Stimulated activated CD4-positive, alpha-beta T cell treated with anti-CD3 and anti-CD28 coated beads, Interleukin-2, amount 100 ng/mL, for 4 hours (primary cell): Measurements from ENCODE around the gene IFI27L2.

ENCODE experiments used
- DNase-seq: peaks from one replicate; pipeline ENCODE4 v3.0.0-alpha.2; 2020; ENCODE audit warnings: low read depth

The IFI27L2 gene

GRCh38 chr14:94123296-94123695 lies 6.1 kb downstream of the IFI27L2 start:
- DNase-seq = no peak

GRCh38 chr14:94122438-94122837 lies 7.0 kb downstream of the IFI27L2 start:
- DNase-seq = no peak

- no peak for DNase-seq
Observed at GRCh38 chr14:94121485-94121884, 7.9 kb downstream of the IFI27L2 start.

- no peak for DNase-seq
Observed at GRCh38 chr14:94120667-94121340, 8.6 kb downstream of the IFI27L2 start.

- no peak for DNase-seq
Observed at GRCh38 chr14:94119071-94119470, 10.3 kb downstream of the IFI27L2 start.

- DNase-seq = no peak
Observed at GRCh38 chr14:94117856-94118255, 11.5 kb downstream of the IFI27L2 start.

GRCh38 chr14:94116701-94117100 lies 12.7 kb downstream of the IFI27L2 start:
- DNase-seq = no peak

- no peak for DNase-seq
Observed at GRCh38 chr14:94115631-94116030, 13.8 kb downstream of the IFI27L2 start.

- DNase-seq = no peak
Observed at GRCh38 chr14:94115058-94115591, 14.3 kb downstream of the IFI27L2 start.

GRCh38 chr14:94114589-94115057 lies 14.8 kb downstream of the IFI27L2 start:
- DNase-seq = no peak

GRCh38 chr14:94113908-94114588 lies 15.4 kb downstream of the IFI27L2 start:
- no peak for DNase-seq

- no peak for DNase-seq
Observed at GRCh38 chr14:94113490-94113889, 15.9 kb downstream of the IFI27L2 start.

GRCh38 chr14:94113073-94113472 lies 16.3 kb downstream of the IFI27L2 start:
- no peak for DNase-seq

GRCh38 chr14:94112513-94113063 lies 16.8 kb downstream of the IFI27L2 start:
- no peak for DNase-seq

GRCh38 chr14:94111276-94112095 lies 17.9 kb downstream of the IFI27L2 start:
- DNase-seq = no peak

- DNase-seq = no peak
Observed at GRCh38 chr14:94110552-94111181, 18.7 kb downstream of the IFI27L2 start, which contains the start of gene IFI27. Gene IFI27 (plus strand): TSS chr14:94110736.

GRCh38 chr14:94109915-94110250 lies 19.5 kb downstream of the IFI27L2 start:
- no peak for DNase-seq

- no peak for DNase-seq
Observed at GRCh38 chr14:94104731-94105130, 24.7 kb downstream of the IFI27L2 start.

- DNase-seq = no peak
Observed at GRCh38 chr14:94103554-94104150, 25.8 kb downstream of the IFI27L2 start.

GRCh38 chr14:94102768-94103482 lies 26.5 kb downstream of the IFI27L2 start:
- no peak for DNase-seq

GRCh38 chr14:94101748-94102147 lies 27.7 kb downstream of the IFI27L2 start:
- DNase-seq = no peak
